ENCODE data around the gene CBFA2T2. TPM values are rescaled to one million over a fixed set of nuclear protein-coding genes. Genes with fewer than 3 reads are reported as not detected.

Gene CBFA2T2
- total RNA-seq, 2 experiments from 2014 or later: 17.9 to 18.6 TPM

DNA sequence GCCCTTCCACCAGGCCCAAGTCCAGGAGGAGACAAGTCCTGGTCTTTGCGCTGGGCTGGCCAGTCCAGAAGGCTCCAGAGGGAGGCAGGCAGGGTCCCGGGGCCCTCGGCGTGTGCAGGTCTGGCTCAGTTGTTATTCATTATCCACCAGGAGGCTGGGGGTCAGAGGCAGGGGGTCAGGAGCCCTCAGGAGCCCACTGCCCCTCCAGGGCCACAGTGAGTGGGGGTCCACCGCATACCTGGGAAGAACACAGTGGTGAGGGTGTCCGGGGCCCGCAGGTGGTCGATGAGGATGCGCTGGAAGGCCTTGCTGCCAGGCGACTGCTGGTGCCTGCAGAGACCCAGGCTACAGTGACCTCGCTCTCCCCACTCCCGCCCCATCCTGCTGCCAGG is 167.8 kb downstream of the CBFA2T2 start:
- H3K27ac ChIP-seq (ENCODE audit: low read depth in 1 of 2, low read length in 2 of 2): no peak overlapping the region
- CTCF ChIA-PET: no interaction called here
- DNase-seq (no peak), ATAC-seq (ENCODE audit: poor library complexity) (no peak)
- POLR2A ChIA-PET: no interaction called here
- intact Hi-C loops (cut with DNase I, micrococcal nuclease): no loop called here
- H3K27me3 ChIP-seq (ENCODE audit: control insufficient read depth in 1 of 2, insufficient read depth in 2 of 2, low read length in 2 of 2): no peaks in the 10 kb centered on the region
- TF ChIP-seq, protein P1, sequence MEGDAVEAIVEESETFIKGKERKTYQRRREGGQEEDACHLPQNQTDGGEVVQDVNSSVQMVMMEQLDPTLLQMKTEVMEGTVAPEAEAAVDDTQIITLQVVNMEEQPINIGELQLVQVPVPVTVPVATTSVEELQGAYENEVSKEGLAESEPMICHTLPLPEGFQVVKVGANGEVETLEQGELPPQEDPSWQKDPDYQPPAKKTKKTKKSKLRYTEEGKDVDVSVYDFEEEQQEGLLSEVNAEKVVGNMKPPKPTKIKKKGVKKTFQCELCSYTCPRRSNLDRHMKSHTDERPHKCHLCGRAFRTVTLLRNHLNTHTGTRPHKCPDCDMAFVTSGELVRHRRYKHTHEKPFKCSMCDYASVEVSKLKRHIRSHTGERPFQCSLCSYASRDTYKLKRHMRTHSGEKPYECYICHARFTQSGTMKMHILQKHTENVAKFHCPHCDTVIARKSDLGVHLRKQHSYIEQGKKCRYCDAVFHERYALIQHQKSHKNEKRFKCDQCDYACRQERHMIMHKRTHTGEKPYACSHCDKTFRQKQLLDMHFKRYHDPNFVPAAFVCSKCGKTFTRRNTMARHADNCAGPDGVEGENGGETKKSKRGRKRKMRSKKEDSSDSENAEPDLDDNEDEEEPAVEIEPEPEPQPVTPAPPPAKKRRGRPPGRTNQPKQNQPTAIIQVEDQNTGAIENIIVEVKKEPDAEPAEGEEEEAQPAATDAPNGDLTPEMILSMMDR (IDR thresholded peaks at IDR 0.05): no peak
- peaks cover 2% of the 10 kb centered on the region for H3K4me1 Mint-ChIP-seq (ENCODE audit: low read depth)
- no peaks in the 10 kb centered on the region for H3K36me3 ChIP-seq (ENCODE audit: insufficient read depth, low read length)
- H3K27me3 Mint-ChIP-seq: no peaks in the 10 kb centered on the region
- H3K27ac Mint-ChIP-seq: no peak overlapping the region
- H3K4me3 Mint-ChIP-seq: no peak overlapping the region
- H3K9me3 Mint-ChIP-seq: no peaks in the 10 kb centered on the region
- H3K9me3 ChIP-seq (ENCODE audit: control insufficient read depth in 1 of 2, insufficient read depth in 1 of 2, low read length in 2 of 2): no peaks in the 10 kb centered on the region
- no peak overlapping the region for H3K4me3 ChIP-seq (ENCODE audit: low read length)
- peaks cover 6% of the 10 kb centered on the region for H3K4me1 ChIP-seq (ENCODE audit: insufficient read depth, low read length)
- H3K36me3 Mint-ChIP-seq (ENCODE audit: low read depth): no peaks in the 10 kb centered on the region

DNA sequence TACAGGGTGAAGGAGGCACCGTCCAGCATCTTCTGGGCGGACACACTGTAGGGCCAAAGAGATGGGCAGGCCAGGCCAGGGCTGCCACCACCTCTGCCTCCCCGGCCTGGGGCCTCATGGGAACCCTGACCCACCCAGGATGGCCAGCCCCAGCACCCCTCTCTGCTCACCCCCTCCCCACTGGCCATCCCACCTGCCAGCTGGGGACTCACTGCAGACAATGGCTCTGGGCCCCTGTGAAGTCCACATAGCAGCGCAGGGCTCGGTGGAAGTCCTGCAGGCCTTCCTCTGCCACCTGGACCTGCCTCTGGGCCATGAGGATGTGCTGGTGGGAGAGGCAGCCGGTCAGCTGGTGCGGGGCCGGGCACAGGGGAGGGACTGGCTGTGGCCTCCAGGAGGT is 168.6 kb downstream of the CBFA2T2 start:
- H3K27me3 ChIP-seq (ENCODE audit: control insufficient read depth in 1 of 2, insufficient read depth in 2 of 2, low read length in 2 of 2): no peaks in the 10 kb centered on the region
- no peak for ATAC-seq (ENCODE audit: poor library complexity)
- no peak overlapping the region for H3K4me3 ChIP-seq (ENCODE audit: low read length)
- intact Hi-C loops (cut with DNase I, micrococcal nuclease): no loop called here
- Mint-ChIP-seq H3K4me1 (ENCODE audit: low read depth) (peaks cover 7% of the 10 kb centered on the region), H3K27me3 (no peaks in the 10 kb centered on the region), H3K9me3 (no peaks in the 10 kb centered on the region), H3K4me3 (no peak overlapping the region), H3K36me3 (ENCODE audit: low read depth) (no peaks in the 10 kb centered on the region), H3K27ac (no peak overlapping the region)
- peaks cover 13% of the 10 kb centered on the region for H3K4me1 ChIP-seq (ENCODE audit: insufficient read depth, low read length)
- no peak overlapping the region for H3K27ac ChIP-seq (ENCODE audit: low read depth in 1 of 2, low read length in 2 of 2)
- no peak for DNase-seq
- H3K9me3 ChIP-seq (ENCODE audit: control insufficient read depth in 1 of 2, insufficient read depth in 1 of 2, low read length in 2 of 2): no peaks in the 10 kb centered on the region
- ChIA-PET CTCF (no interaction called here), POLR2A (no interaction called here)
- TF ChIP-seq, protein P1 (IDR thresholded peaks at IDR 0.05): no peak
- no peaks in the 10 kb centered on the region for H3K36me3 ChIP-seq (ENCODE audit: insufficient read depth, low read length)

DNA sequence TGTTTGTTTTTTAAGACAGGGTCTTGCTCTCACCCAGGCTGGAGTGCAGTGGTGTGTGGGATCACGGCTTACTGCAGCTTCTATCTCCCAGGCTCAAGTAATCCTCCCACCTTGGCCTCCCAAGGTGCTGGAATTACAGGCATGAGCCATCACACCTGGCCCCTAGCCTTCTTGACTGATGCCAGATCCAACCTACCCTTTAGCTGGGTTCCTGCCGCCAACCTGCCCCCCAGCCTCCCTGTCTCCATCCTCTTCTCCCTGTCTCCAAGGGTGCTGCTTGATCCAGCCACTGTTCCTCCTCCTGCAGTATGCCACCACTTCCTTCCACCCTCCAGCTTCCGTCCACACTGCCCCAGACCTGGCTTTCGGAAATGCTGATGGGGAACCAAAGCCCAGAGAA is 169.0 kb downstream of the CBFA2T2 start:
- DNase-seq (no peak), ATAC-seq (ENCODE audit: poor library complexity) (no peak)
- ChIA-PET CTCF (no interaction called here), POLR2A (no interaction called here)
- Histone ChIP-seq H3K27ac (ENCODE audit: low read depth in 1 of 2, low read length in 2 of 2) (no peak overlapping the region), H3K27me3 (ENCODE audit: control insufficient read depth in 1 of 2, insufficient read depth in 2 of 2, low read length in 2 of 2) (no peaks in the 10 kb centered on the region), H3K36me3 (ENCODE audit: insufficient read depth, low read length) (no peaks in the 10 kb centered on the region), H3K9me3 (ENCODE audit: control insufficient read depth in 1 of 2, insufficient read depth in 1 of 2, low read length in 2 of 2) (no peaks in the 10 kb centered on the region), H3K4me3 (ENCODE audit: low read length) (no peak overlapping the region), H3K4me1 (ENCODE audit: insufficient read depth, low read length) (peaks cover 16% of the 10 kb centered on the region)
- Mint-ChIP-seq H3K27me3 (no peaks in the 10 kb centered on the region), H3K9me3 (no peaks in the 10 kb centered on the region), H3K36me3 (ENCODE audit: low read depth) (no peaks in the 10 kb centered on the region), H3K27ac (no peak overlapping the region), H3K4me3 (no peak overlapping the region), H3K4me1 (ENCODE audit: low read depth) (peaks cover 9% of the 10 kb centered on the region)
- intact Hi-C loops (cut with DNase I, micrococcal nuclease): no loop called here
- TF ChIP-seq, protein P1 (IDR thresholded peaks at IDR 0.05): no peak

All from CD4-positive, alpha-beta T cell (primary cell).